Activated T-helper 17 cell treated with anti-CD3 and anti-CD28 coated beads, Interleukin-2, amount 50 U/mL, for 72 hours (primary cell): ENCODE measurements around the gene MYL12B. TPM values are rescaled to one million over a fixed set of nuclear protein-coding genes. Genes with fewer than 3 reads are reported as not detected.

Experiments
- ATAC-seq: fragments of 150-1000 bp; cut with Tn5 transposase; replicated peaks from 2 replicates; pipeline ENCODE4 v1.10.0; 2021; ENCODE audit warnings: mild to moderate bottlenecking, moderate library complexity
- H3K27ac Mint-ChIP-seq: one replicate; pipeline ENCODE4 v1.8.0; 2022; ENCODE audit warnings: mixed read lengths
- H3K27me3 Mint-ChIP-seq: one replicate; pipeline ENCODE4 v1.8.0; 2022; ENCODE audit warnings: mixed read lengths
- H3K36me3 Mint-ChIP-seq: one replicate; pipeline ENCODE4 v1.8.0; 2022; ENCODE audit warnings: low read depth, mild to moderate bottlenecking, mixed read lengths
- H3K4me1 Mint-ChIP-seq: one replicate; pipeline ENCODE4 v1.8.0; 2022; ENCODE audit warnings: mixed read lengths
- H3K4me3 Mint-ChIP-seq: one replicate; pipeline ENCODE4 v1.8.0; 2022; ENCODE audit warnings: mild to moderate bottlenecking, mixed read lengths
- H3K9me3 Mint-ChIP-seq: one replicate; pipeline ENCODE4 v1.8.0; 2022; ENCODE audit warnings: mixed read lengths
- total RNA-seq, 2 donors: library from RNA; stranded (reverse); gene quantifications; one replicate each; pipeline ENCODE4 v1.2.3, GENCODE V29; 2022

MYL12B gene
- total RNA-seq, 2 donors from 2014 or later: 206 to 271 TPM

GRCh38 chr18:3248062-3248657 lies 13.8 kb upstream of the MYL12B start:
- no peak for ATAC-seq
- Mint-ChIP-seq H3K4me3 (peak overlapping the region; percentile 94), H3K27ac (peak overlapping the region; percentile 99), H3K4me1 (peaks cover 29% of the 10 kb centered on the region), H3K27me3 (no peaks in the 10 kb centered on the region), H3K9me3 (no peaks in the 10 kb centered on the region), H3K36me3 (peaks cover 57% of the 10 kb centered on the region)

GRCh38 chr18:3248658-3249359 lies 13.1 kb upstream of the MYL12B start:
- H3K27ac Mint-ChIP-seq: peak overlapping the region; percentile 99

GRCh38 chr18:3250237-3251107 lies 11.5 kb upstream of the MYL12B start:
- H3K27ac Mint-ChIP-seq: peak overlapping the region; percentile 80
- peaks cover 80% of the 10 kb centered on the region for H3K36me3 Mint-ChIP-seq
- peak; percentile 18 for ATAC-seq
- H3K4me1 Mint-ChIP-seq: peaks cover 43% of the 10 kb centered on the region
- H3K9me3 Mint-ChIP-seq: no peaks in the 10 kb centered on the region
- peak overlapping the region; percentile 94 for H3K4me3 Mint-ChIP-seq
- no peaks in the 10 kb centered on the region for H3K27me3 Mint-ChIP-seq

More at GRCh38 chr18:3248658-3249359, 13.1 kb upstream of the MYL12B start:
- H3K36me3 Mint-ChIP-seq: peaks cover 63% of the 10 kb centered on the region
- H3K4me3 Mint-ChIP-seq: peak overlapping the region; percentile 94
- no peaks in the 10 kb centered on the region for H3K27me3 Mint-ChIP-seq
- no peaks in the 10 kb centered on the region for H3K9me3 Mint-ChIP-seq
- H3K4me1 Mint-ChIP-seq: peaks cover 33% of the 10 kb centered on the region
- ATAC-seq: no peak

- ATAC-seq: no peak
- Mint-ChIP-seq H3K9me3 (no peaks in the 10 kb centered on the region), H3K4me3 (peak overlapping the region; percentile 72), H3K36me3 (peaks cover 89% of the 10 kb centered on the region), H3K27me3 (no peaks in the 10 kb centered on the region), H3K4me1 (peaks cover 41% of the 10 kb centered on the region), H3K27ac (peak overlapping the region; percentile 48)
Observed at GRCh38 chr18:3251249-3251962, 10.5 kb upstream of the MYL12B start.

GRCh38 chr18:3251963-3252277 lies 10.0 kb upstream of the MYL12B start:
- H3K27me3 Mint-ChIP-seq: no peaks in the 10 kb centered on the region
- H3K4me3 Mint-ChIP-seq: peak overlapping the region; percentile 72
- peaks cover 94% of the 10 kb centered on the region for H3K36me3 Mint-ChIP-seq
- peak overlapping the region; percentile 48 for H3K27ac Mint-ChIP-seq
- ATAC-seq: no peak
- H3K4me1 Mint-ChIP-seq: peaks cover 41% of the 10 kb centered on the region
- no peaks in the 10 kb centered on the region for H3K9me3 Mint-ChIP-seq

GRCh38 chr18:3252843-3253242 lies 9.1 kb upstream of the MYL12B start:
- H3K9me3 Mint-ChIP-seq: no peaks in the 10 kb centered on the region
- H3K4me3 Mint-ChIP-seq: peak overlapping the region; percentile 72

GRCh38 chr18:3254725-3255124 lies 7.2 kb upstream of the MYL12B start:
- Mint-ChIP-seq H3K27me3 (no peaks in the 10 kb centered on the region), H3K36me3 (peaks cover 85% of the 10 kb centered on the region), H3K9me3 (no peaks in the 10 kb centered on the region), H3K27ac (peak overlapping the region; percentile 82), H3K4me1 (peaks cover 49% of the 10 kb centered on the region), H3K4me3 (peak overlapping the region; percentile 43)
- no peak for ATAC-seq

More at GRCh38 chr18:3252843-3253242, 9.1 kb upstream of the MYL12B start:
- Mint-ChIP-seq H3K27me3 (no peaks in the 10 kb centered on the region), H3K4me1 (peaks cover 43% of the 10 kb centered on the region), H3K36me3 (peaks cover 95% of the 10 kb centered on the region), H3K27ac (peak overlapping the region; percentile 48)
- ATAC-seq: no peak

GRCh38 chr18:3255611-3256165 lies 6.2 kb upstream of the MYL12B start:
- Mint-ChIP-seq H3K36me3 (peaks cover 76% of the 10 kb centered on the region), H3K4me1 (peaks cover 46% of the 10 kb centered on the region), H3K27ac (peak overlapping the region; percentile 48), H3K4me3 (peak overlapping the region; percentile 43), H3K27me3 (no peaks in the 10 kb centered on the region), H3K9me3 (no peaks in the 10 kb centered on the region)
- ATAC-seq: no peak

GRCh38 chr18:3256693-3257626 lies 5.0 kb upstream of the MYL12B start:
- Mint-ChIP-seq H3K4me1 (peaks cover 40% of the 10 kb centered on the region), H3K27ac (peak overlapping the region; percentile 5), H3K4me3 (no peak overlapping the region), H3K36me3 (peaks cover 71% of the 10 kb centered on the region), H3K9me3 (no peaks in the 10 kb centered on the region), H3K27me3 (no peaks in the 10 kb centered on the region)
- no peak for ATAC-seq

- peak overlapping the region; percentile 5 for H3K27ac Mint-ChIP-seq
- H3K36me3 Mint-ChIP-seq: peaks cover 67% of the 10 kb centered on the region
- H3K27me3 Mint-ChIP-seq: no peaks in the 10 kb centered on the region
- ATAC-seq: no peak
- no peaks in the 10 kb centered on the region for H3K9me3 Mint-ChIP-seq
- peaks cover 37% of the 10 kb centered on the region for H3K4me1 Mint-ChIP-seq
- H3K4me3 Mint-ChIP-seq: peak overlapping the region; percentile 92
Observed at GRCh38 chr18:3257627-3258120, 4.3 kb upstream of the MYL12B start.

- no peaks in the 10 kb centered on the region for H3K9me3 Mint-ChIP-seq
- H3K27me3 Mint-ChIP-seq: no peaks in the 10 kb centered on the region
- ATAC-seq: no peak
- peak overlapping the region; percentile 92 for H3K4me3 Mint-ChIP-seq
- peaks cover 52% of the 10 kb centered on the region for H3K36me3 Mint-ChIP-seq
- H3K27ac Mint-ChIP-seq: peak overlapping the region; percentile 99
- peaks cover 35% of the 10 kb centered on the region for H3K4me1 Mint-ChIP-seq
Observed at GRCh38 chr18:3260995-3261372, 949 bp upstream of the MYL12B start.

- Mint-ChIP-seq H3K27ac (peak overlapping the region; percentile 89), H3K27me3 (no peaks in the 10 kb centered on the region), H3K9me3 (no peaks in the 10 kb centered on the region), H3K36me3 (peaks cover 42% of the 10 kb centered on the region), H3K4me3 (peak overlapping the region; percentile 92), H3K4me1 (peaks cover 50% of the 10 kb centered on the region)
- ATAC-seq: peak; percentile 40
Observed at GRCh38 chr18:3262234-3263131, 550 bp downstream of the MYL12B start.
